Neural cell (in vitro differentiated cells): ENCODE measurements around the gene KRTAP5-4. TPM values are rescaled to one million over a fixed set of nuclear protein-coding genes. Genes with fewer than 3 reads are reported as not detected.
"Not testable (repeated sequence)": the region's sequence is repeated elsewhere in the genome, so short reads cannot be mapped to it uniquely, and the experiment has no call there.

Source experiments
- H2AFZ ChIP-seq: fragments of 200-600, 300-800 bp; sonication (generic), shearing (Covaris generic); 2 replicates; pipeline ENCODE4 v1.6.0; 2014; ENCODE audit warnings: low read depth, mild to moderate bottlenecking, antibody characterized with exemption, low read length, moderate library complexity
- H3F3A ChIP-seq: fragments of 200-600 bp; shearing (Covaris generic); 2 replicates; pipeline ENCODE4 v1.6.1; 2016; ENCODE audit warnings: mild to moderate bottlenecking, moderate library complexity, mixed read lengths, antibody characterized with exemption, low read length; ENCODE audit not compliant: insufficient read depth, poor library complexity, severe bottlenecking
- H3K27ac ChIP-seq: fragments of 200-600, 300-800 bp; sonication (generic), shearing (Covaris generic); 2 replicates; pipeline ENCODE4 v1.5.1; 2014; ENCODE audit warnings: mild to moderate bottlenecking, low read length, moderate library complexity
- H3K27me3 ChIP-seq: fragments of 300-800, 200-600 bp; sonication (generic), shearing (Covaris generic); 2 replicates; pipeline ENCODE4 v1.6.0; 2014; ENCODE audit warnings: mild to moderate bottlenecking, low read depth, low read length, moderate library complexity; ENCODE audit not compliant: insufficient read depth
- H3K36me3 ChIP-seq: fragments of 300-800, 200-600 bp; sonication (generic), shearing (Covaris generic); 2 replicates; pipeline ENCODE4 v1.5.1; 2014; ENCODE audit warnings: mild to moderate bottlenecking, antibody characterized with exemption, low read length, moderate library complexity; ENCODE audit not compliant: insufficient read depth
- H3K4me2 ChIP-seq: fragments of 300-800, 200-600 bp; sonication (generic), shearing (Covaris generic); 2 replicates; pipeline ENCODE4 v1.6.0; 2014; ENCODE audit warnings: mild to moderate bottlenecking, low read length
- H3K4me3 ChIP-seq: fragments of 300-800, 200-600 bp; sonication (generic), shearing (Covaris generic); 2 replicates; pipeline ENCODE4 v1.5.1; 2014; ENCODE audit warnings: mild to moderate bottlenecking, low read length, moderate library complexity
- H3K79me2 ChIP-seq: fragments of 200-600 bp; shearing (Covaris generic); replicated peaks from 2 replicates; pipeline ENCODE4 v1.6.0; 2014; ENCODE audit warnings: mild to moderate bottlenecking, low read length, moderate library complexity; ENCODE audit not compliant: insufficient read depth
- H3K9ac ChIP-seq: fragments of 300-800, 200-600 bp; sonication (generic), shearing (Covaris generic); 2 replicates; pipeline ENCODE4 v1.6.1; 2016; ENCODE audit warnings: mild to moderate bottlenecking, low read length, mixed read lengths
- H3K9me2 ChIP-seq: fragments of 200-600 bp; shearing (Covaris generic); 2 replicates; pipeline ENCODE4 v1.6.1; 2016; ENCODE audit warnings: mild to moderate bottlenecking, low read length, mixed read lengths; ENCODE audit not compliant: insufficient read depth
- H3K9me3 ChIP-seq: fragments of 200-600, 300-800 bp; sonication (generic), shearing (Covaris generic); 2 replicates; pipeline ENCODE4 v1.6.1; 2016; ENCODE audit warnings: mild to moderate bottlenecking, mixed run types, low read length, moderate library complexity, mixed read lengths
- H4K20me1 ChIP-seq: fragments of 200-600 bp; shearing (Covaris generic); 2 replicates; pipeline ENCODE4 v1.6.1; 2016; ENCODE audit warnings: mild to moderate bottlenecking, mixed run types; ENCODE audit not compliant: insufficient read depth
- EP300 ChIP-seq: fragments of 450-650 bp; conservative IDR thresholded peaks from 2 replicates; pipeline ENCODE4 v1.6.1; 2014; ENCODE audit warnings: antibody characterized with exemption, mild to moderate bottlenecking, moderate library complexity; ENCODE audit not compliant: poor library complexity, severe bottlenecking
- EZH2 ChIP-seq: fragments of 200-600, 300-800 bp; shearing (Covaris generic), sonication (generic); IDR thresholded peaks from 2 replicates; pipeline ENCODE4 v1.6.1; 2014; ENCODE audit warnings: antibody characterized with exemption, low read length, borderline replicate concordance, mild to moderate bottlenecking; ENCODE audit not compliant: insufficient read depth, poor library complexity, severe bottlenecking
- MXI1 ChIP-seq: fragments of 450-650 bp; conservative IDR thresholded peaks from 2 replicates; pipeline ENCODE4 v1.6.1; 2014; ENCODE audit warnings: antibody characterized with exemption, mild to moderate bottlenecking; ENCODE audit not compliant: poor library complexity, severe bottlenecking
- POLR2AphosphoS5 ChIP-seq: IDR thresholded peaks from 2 replicates; pipeline ENCODE4 v1.6.1; 2012
- RAD21 ChIP-seq: fragments of 450-650 bp; conservative IDR thresholded peaks from 2 replicates; pipeline ENCODE4 v1.6.1; 2014; ENCODE audit warnings: antibody characterized with exemption, mild to moderate bottlenecking, moderate library complexity
- SMC3 ChIP-seq: fragments of 450-650 bp; conservative IDR thresholded peaks from 2 replicates; pipeline ENCODE4 v1.6.1; 2014; ENCODE audit warnings: antibody characterized with exemption, mild to moderate bottlenecking, moderate library complexity; ENCODE audit not compliant: poor library complexity
- TAF1 ChIP-seq: IDR thresholded peaks from 2 replicates; pipeline ENCODE4 v1.6.1; 2012; ENCODE audit warnings: low read depth
- polyA plus RNA-seq: library from polyadenylated mRNA; depleted of rRNA; stranded (reverse); fragments of >200 nt; gene quantifications from 2 replicates; pipeline ENCODE4 v1.2.3, GENCODE V29; 2014
- TF ChIP-seq, protein P1 (sequence below): IDR thresholded peaks from 2 replicates; pipeline ENCODE4 v1.6.1; 2012; ENCODE audit warnings: borderline replicate concordance
- TF ChIP-seq, protein P2 (sequence below): fragments of 450-650 bp; IDR thresholded peaks from 2 replicates; pipeline ENCODE4 v1.5.1; 2014; ENCODE audit warnings: antibody characterized with exemption, mild to moderate bottlenecking, moderate library complexity; ENCODE audit not compliant: poor library complexity, severe bottlenecking

KRTAP5-4 gene
- polyA plus RNA-seq, 1 donor from 2014 or later: not detected

DNA sequence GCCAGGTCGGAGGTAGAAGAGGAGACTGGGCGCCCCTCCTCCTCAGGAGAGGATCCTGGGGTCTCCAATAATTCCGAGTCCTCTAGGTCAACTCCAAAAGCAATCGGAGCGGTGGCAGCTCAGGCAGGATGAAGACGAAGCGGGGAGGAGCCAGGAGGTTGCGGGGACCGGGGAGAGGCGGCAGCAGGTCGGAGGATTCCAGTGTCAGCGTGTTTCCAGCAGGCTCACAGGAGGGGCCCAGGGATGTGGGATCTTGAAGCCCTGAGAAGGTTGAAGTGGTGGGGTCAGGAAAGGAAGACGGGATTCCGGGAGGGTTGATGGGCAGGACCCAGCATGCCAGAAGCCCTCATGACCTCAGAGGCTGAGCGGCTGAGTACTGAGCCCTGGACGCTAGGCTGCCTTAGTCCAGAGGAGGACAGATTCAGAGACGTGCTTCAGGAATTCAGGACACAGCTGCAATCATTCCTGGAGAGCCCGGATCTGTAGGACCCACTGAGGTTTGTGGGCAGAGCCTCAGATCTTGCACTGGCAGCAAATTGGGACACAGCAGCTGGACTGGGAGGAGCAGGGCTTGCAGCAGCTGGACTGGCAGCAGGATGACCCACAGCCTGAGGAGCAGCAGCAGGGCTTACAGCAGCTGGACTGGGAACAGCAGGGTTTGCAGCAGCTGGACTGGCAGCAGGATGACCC lies 14.6 kb downstream of the KRTAP5-4 start:
- H2AFZ ChIP-seq, H3K4me3 ChIP-seq, H3K36me3 ChIP-seq, H3K9ac ChIP-seq, H3K4me2 ChIP-seq, H3K79me2 ChIP-seq, H3K9me3 ChIP-seq, H3K27ac ChIP-seq, H4K20me1 ChIP-seq, H3F3A ChIP-seq, H3K9me2 ChIP-seq, H3K27me3 ChIP-seq: not testable (repeated sequence)

DNA sequence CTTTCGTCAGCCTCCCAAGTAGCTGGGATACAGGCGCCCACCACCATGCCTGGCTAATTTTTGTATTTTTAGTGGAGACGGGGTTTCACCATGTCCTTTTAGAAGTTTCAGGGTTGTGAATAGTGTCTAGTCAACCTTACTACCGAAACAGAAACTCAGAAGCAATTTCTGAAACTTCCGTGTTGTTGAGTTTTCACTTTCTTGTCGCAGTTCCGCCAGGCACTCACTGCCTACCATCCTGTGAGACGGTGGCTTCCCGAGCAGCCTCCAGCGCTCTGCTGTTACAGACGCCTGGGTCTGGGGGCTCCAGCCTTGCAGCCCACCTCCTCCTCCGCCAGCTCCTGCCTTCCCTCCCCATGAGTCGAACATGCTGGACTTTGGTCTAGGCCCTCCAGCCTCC lies 16.0 kb downstream of the KRTAP5-4 start:
- H3K36me3 ChIP-seq, H3K4me3 ChIP-seq, H3K27ac ChIP-seq, H4K20me1 ChIP-seq, H3K9me2 ChIP-seq, H2AFZ ChIP-seq, H3K27me3 ChIP-seq, H3K9me3 ChIP-seq, H3K4me2 ChIP-seq, H3K79me2 ChIP-seq, H3F3A ChIP-seq, H3K9ac ChIP-seq: not testable (repeated sequence)

DNA sequence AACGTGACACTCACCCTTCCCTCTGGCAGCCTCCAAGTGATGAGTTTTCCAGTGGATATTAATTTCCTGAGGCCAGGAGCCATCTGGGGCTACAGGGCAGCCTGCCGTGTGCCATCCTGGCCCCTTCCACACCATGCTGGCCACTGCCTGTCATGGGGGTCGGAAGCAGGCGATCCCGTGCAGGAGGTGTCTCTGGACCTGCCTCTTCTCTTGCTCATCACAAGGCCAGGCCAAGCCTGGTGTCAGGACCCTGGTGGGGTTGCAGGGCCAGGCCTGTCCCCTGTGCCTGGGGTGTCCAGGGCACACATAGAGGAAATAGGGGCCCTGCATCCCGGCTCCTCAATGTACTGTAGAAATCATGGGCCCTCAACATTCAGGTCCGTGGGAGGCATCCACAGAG lies 17.2 kb downstream of the KRTAP5-4 start:
- H3K27ac ChIP-seq: no peak overlapping the region
- H3K4me3 ChIP-seq: no peak overlapping the region
- TF ChIP-seq MXI1: no peak
- H3K9me2 ChIP-seq: no peaks in the 10 kb centered on the region
- H4K20me1 ChIP-seq: no peaks in the 10 kb centered on the region
- no peaks in the 10 kb centered on the region for H3F3A ChIP-seq
- H2AFZ ChIP-seq: no peak overlapping the region
- H3K27me3 ChIP-seq: no peaks in the 10 kb centered on the region
- H3K4me2 ChIP-seq: no peak overlapping the region
- H3K9ac ChIP-seq: no peak overlapping the region
- no peaks in the 10 kb centered on the region for H3K79me2 ChIP-seq
- no peaks in the 10 kb centered on the region for H3K36me3 ChIP-seq
- H3K9me3 ChIP-seq: no peaks in the 10 kb centered on the region

DNA sequence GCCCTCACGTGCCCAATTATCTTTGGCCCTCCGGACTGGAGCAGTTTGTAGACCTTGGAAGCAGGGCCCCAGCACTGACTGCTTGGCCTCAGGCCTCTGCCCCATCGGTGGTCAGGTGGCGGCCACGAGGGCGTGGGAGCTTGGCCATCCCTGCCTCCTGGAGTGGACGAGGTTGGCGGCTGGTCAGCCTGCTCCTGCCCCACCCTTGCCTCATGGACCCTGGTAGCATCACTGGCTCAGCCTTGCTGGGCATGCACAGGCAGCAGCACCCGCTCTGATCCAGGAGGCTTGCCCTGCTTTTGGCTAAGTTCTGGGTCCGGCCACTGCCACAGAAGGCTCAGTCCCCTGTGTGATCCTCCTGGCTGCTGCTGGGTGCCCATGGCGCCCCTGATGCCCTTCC lies 17.8 kb downstream of the KRTAP5-4 start:
- Histone ChIP-seq H3K9me2 (no peaks in the 10 kb centered on the region), H3K36me3 (no peaks in the 10 kb centered on the region), H3K9me3 (no peaks in the 10 kb centered on the region), H3K9ac (no peak overlapping the region), H3K79me2 (no peaks in the 10 kb centered on the region), H3K4me3 (no peak overlapping the region), H3K27me3 (no peaks in the 10 kb centered on the region), H3K4me2 (no peak overlapping the region), H4K20me1 (no peaks in the 10 kb centered on the region), H3F3A (no peaks in the 10 kb centered on the region), H3K27ac (no peak overlapping the region), H2AFZ (no peak overlapping the region)
- no peak for TF ChIP-seq TAF1
- no peak for TF ChIP-seq MXI1
- TF ChIP-seq, protein P1, sequence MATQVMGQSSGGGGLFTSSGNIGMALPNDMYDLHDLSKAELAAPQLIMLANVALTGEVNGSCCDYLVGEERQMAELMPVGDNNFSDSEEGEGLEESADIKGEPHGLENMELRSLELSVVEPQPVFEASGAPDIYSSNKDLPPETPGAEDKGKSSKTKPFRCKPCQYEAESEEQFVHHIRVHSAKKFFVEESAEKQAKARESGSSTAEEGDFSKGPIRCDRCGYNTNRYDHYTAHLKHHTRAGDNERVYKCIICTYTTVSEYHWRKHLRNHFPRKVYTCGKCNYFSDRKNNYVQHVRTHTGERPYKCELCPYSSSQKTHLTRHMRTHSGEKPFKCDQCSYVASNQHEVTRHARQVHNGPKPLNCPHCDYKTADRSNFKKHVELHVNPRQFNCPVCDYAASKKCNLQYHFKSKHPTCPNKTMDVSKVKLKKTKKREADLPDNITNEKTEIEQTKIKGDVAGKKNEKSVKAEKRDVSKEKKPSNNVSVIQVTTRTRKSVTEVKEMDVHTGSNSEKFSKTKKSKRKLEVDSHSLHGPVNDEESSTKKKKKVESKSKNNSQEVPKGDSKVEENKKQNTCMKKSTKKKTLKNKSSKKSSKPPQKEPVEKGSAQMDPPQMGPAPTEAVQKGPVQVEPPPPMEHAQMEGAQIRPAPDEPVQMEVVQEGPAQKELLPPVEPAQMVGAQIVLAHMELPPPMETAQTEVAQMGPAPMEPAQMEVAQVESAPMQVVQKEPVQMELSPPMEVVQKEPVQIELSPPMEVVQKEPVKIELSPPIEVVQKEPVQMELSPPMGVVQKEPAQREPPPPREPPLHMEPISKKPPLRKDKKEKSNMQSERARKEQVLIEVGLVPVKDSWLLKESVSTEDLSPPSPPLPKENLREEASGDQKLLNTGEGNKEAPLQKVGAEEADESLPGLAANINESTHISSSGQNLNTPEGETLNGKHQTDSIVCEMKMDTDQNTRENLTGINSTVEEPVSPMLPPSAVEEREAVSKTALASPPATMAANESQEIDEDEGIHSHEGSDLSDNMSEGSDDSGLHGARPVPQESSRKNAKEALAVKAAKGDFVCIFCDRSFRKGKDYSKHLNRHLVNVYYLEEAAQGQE: no peak
- no peak for TF ChIP-seq SMC3
- no peak for TF ChIP-seq EZH2
- TF ChIP-seq RAD21: no peak
- no peak for TF ChIP-seq EP300
- TF ChIP-seq POLR2AphosphoS5: no peak
- TF ChIP-seq, protein P2, sequence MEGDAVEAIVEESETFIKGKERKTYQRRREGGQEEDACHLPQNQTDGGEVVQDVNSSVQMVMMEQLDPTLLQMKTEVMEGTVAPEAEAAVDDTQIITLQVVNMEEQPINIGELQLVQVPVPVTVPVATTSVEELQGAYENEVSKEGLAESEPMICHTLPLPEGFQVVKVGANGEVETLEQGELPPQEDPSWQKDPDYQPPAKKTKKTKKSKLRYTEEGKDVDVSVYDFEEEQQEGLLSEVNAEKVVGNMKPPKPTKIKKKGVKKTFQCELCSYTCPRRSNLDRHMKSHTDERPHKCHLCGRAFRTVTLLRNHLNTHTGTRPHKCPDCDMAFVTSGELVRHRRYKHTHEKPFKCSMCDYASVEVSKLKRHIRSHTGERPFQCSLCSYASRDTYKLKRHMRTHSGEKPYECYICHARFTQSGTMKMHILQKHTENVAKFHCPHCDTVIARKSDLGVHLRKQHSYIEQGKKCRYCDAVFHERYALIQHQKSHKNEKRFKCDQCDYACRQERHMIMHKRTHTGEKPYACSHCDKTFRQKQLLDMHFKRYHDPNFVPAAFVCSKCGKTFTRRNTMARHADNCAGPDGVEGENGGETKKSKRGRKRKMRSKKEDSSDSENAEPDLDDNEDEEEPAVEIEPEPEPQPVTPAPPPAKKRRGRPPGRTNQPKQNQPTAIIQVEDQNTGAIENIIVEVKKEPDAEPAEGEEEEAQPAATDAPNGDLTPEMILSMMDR: no peak
